GM10248 (cell line): ENCODE data around the gene PRSS12.

Experiments
- CTCF ChIA-PET: fragments of 300-600 bp; sonication (Branson Sonifier 250); formaldehyde crosslinking; extraction: SDS; loops from one replicate; lab custom pipeline; 2021; ENCODE audit warnings: antibody characterized with exemption; lab: Yijun Ruan, JAX
- POLR2A ChIA-PET: fragments of 350-650 bp; sonication (Branson Sonifier 250); formaldehyde crosslinking; extraction: SDS; loops from one replicate; lab custom pipeline; 2020; ENCODE audit warnings: antibody characterized with exemption; lab: Yijun Ruan, JAX
- DNase-seq: peaks from one replicate; pipeline ENCODE4 v3.0.0; 2012; ENCODE audit errors: extremely low spot score
- CTCF ChIP-seq: IDR thresholded peaks from 2 replicates; pipeline ENCODE4 v1.5.1; 2012; ENCODE audit warnings: mild to moderate bottlenecking, low read depth; ENCODE audit errors: extremely low read depth, missing control alignments, control extremely low read depth

Gene PRSS12

GRCh38 chr4:118343501-118343900 is 9.3 kb downstream of the PRSS12 start:
- DNase-seq, result no peak
- ChIA-PET CTCF (interaction anchor here (1.1 to 10.1 kb wide), 2 partner anchors 9 to 15 kb away, joined by 6 to 73 read pairs; partner anchors contain the start of gene PRSS12), POLR2A (no interaction called here)
- TF ChIP-seq CTCF, result no peak

- CTCF ChIA-PET, result interaction anchor here (10.1 kb wide), 1 partner anchor 13 kb away, joined by 73 read pairs; the partner anchor contains the start of gene PRSS12
- no peak for TF ChIP-seq CTCF
- POLR2A ChIA-PET, result no interaction called here
Observed at GRCh38 chr4:118340109-118340508, 12.7 kb downstream of the PRSS12 start.

DNA sequence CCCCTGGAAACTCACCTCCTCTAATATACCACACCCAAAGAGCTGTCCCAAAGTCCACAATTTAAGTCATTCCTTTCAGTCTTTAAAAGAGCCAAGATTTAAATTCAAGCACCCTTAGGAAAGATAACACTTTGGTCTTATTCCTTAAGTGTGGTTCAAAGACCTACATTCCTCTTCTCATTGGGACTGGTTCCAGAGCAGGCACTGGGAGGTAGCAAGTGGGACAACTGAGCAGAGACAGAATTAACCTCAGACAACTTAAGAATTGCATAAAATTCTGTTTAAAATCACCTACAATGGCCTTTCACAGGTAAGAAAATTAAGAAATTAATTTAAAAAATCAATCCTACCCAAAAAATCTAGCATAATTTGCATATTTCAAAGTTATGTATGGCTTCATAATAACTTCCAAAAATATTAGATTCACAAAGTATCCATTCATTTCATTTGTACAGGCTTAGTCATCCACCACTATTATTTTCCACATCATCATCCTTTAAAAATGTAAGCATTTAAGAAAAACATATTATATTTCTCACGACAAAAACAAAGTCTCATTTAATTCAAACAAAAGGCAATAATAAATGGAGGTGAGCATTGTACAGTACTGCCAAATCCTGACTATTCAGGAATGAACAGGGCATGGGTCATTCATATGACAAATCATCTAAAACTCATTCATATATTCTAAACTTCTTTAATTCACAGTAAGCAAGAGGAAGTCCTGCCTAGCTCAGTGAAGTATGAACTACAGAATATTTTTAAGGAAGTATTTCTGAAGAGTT is 13.6 kb downstream of the PRSS12 start:
- DNase-seq, result no peak
- CTCF ChIA-PET, result interaction anchor here (10.1 kb wide), 1 partner anchor 14 kb away, joined by 73 read pairs; the partner anchor contains the start of gene PRSS12
- TF ChIP-seq CTCF, result no peak
- POLR2A ChIA-PET, result no interaction called here

More at GRCh38 chr4:118340109-118340508, 12.7 kb downstream of the PRSS12 start:
- DNase-seq, result no peak

- ChIA-PET POLR2A (no interaction called here), CTCF (interaction anchor here (1.6 to 10.1 kb wide), 2 partner anchors 14 kb away, joined by 5 to 73 read pairs; partner anchors contain the start of gene PRSS12)
Observed at GRCh38 chr4:118338518-118338917, 14.3 kb downstream of the PRSS12 start.

GRCh38 chr4:118337954-118338353 is 14.8 kb downstream of the PRSS12 start:
- TF ChIP-seq CTCF, result no peak
- POLR2A ChIA-PET, result no interaction called here
- no peak for DNase-seq
- CTCF ChIA-PET, result interaction anchor here (1.4 to 10.1 kb wide), 3 partner anchors 10 to 15 kb away, joined by 4 to 73 read pairs (median 5); partner anchors contain the start of gene PRSS12

More at GRCh38 chr4:118338518-118338917, 14.3 kb downstream of the PRSS12 start:
- no peak for TF ChIP-seq CTCF
- DNase-seq, result no peak

DNA sequence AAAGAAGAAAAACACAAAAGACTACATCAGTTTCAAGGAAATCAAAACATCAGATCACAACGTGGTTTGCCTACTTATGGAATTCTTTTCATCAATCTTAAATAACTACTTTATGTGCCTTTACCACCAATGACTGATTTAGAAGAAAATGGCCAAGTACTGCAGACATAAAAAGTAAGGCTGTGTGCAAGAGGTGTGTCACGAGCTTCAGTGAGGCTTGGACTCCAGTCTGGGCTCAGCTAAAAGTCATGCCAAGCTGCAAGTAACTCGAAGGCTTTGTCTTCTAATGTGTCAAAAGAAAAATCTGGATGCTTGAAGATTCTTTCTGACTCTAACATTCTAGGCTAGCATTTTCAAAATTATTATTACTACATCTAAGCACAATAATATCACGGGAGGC is 17.0 kb downstream of the PRSS12 start:
- no peak for TF ChIP-seq CTCF
- DNase-seq, result no peak
- ChIA-PET POLR2A (no interaction called here), CTCF (interaction anchor here (1.0 to 10.1 kb wide), 2 partner anchors 13 to 17 kb away, joined by 3 to 73 read pairs; partner anchors contain the start of gene PRSS12)
